HG03064 (cell line): ENCODE measurements around the gene NUTF2.
A peak's percentile ranks its signal among the peaks of the same experiment; 100 is the strongest.
"Not testable (repeated sequence)": the region's sequence is repeated elsewhere in the genome, so short reads cannot be mapped to it uniquely, and the experiment has no call there.

Experiments
- ATAC-seq: cut with Tn5 transposase; IDR thresholded peaks from one replicate; pipeline ENCODE4 v1.9.1; 2021; ENCODE audit warnings: low read depth; ENCODE audit not compliant: unreplicated experiment

NUTF2 gene

GRCh38 chr16:67862623-67863583 is 16.2 kb downstream of the NUTF2 start:
- ATAC-seq: no peak

GRCh38 chr16:67864044-67864443 is 17.3 kb downstream of the NUTF2 start:
- ATAC-seq: not testable (repeated sequence)

DNA sequence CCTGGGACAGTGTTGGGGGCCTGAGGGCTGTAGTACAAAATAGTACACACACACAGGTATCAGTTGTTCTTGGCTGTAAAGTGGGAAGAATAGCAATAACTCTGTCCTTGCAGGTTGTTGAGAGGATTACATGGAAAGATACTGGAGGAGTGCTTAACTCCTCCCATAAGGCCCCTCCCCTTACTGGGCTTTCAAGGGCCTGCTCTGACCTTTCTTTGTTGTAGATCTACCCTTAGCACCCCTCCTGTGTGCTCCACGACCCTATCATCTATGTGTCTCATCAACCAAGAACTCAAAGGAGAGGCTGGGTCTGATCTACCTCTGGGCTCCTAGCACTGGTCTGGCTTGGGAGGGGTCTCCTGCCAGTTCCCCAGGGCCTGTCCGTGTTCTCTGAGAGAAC is 17.9 kb downstream of the NUTF2 start:
- no peak for ATAC-seq

DNA sequence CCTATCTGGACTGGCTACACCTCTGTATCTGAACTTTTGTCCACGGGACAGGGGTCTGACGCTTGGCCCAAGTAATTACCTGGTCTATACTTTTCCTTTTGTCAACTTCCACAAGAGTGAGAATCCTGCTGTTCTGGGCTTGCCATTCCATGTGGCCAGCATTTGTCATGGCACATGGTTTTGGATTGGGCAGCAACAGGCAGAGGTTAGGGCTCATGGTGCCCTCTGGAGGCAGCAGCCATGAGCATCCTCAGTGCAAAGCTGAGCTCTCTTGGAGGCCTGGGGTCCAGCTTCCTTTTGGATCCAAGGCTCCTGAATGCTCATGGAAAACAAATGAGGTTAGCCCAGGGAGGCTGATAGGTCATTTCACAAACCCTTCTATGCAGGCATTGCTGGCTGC is 18.6 kb downstream of the NUTF2 start:
- no peak for ATAC-seq

DNA sequence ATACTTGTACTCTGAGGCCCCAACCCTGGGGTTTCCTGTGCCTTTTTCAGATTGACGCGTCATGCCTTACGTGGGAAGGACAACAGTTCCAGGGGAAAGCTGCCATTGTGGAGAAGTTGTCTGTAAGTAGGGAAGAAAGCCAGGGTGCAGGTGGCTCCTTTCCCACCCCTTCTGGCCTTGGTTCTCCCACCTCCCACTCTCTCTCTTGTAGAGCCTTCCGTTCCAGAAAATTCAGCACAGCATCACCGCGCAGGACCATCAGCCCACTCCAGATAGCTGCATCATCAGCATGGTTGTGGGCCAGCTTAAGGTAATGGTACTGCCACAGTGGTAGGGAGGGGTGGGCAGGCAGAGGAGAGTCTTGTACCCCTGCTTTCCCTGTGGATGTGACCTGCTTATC is 21.6 kb downstream of the NUTF2 start:
- ATAC-seq: no peak

DNA sequence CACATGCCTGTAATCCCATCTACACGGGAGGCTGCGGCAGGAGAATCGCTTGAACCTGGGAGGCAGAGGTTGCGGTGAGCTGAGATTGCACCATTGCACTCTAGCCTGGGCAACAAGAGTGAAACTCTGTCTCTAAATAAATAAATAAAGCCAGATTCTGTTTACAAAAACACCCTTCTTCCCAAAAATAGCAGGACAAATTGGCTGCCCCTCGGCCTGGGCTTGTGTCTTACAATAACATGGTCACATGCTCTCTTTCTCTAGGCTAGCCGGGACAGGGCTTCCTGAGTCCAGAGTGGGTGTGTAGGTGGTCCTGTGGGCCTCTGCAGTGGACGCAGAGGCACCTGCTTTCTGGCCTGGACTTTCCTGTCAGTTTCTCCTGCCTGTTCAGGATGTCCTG is 22.9 kb downstream of the NUTF2 start:
- ATAC-seq: no peak

- ATAC-seq: no peak
Measured at GRCh38 chr16:67871256-67871655, 24.5 kb downstream of the NUTF2 start.

- ATAC-seq: no peak
Measured at GRCh38 chr16:67872131-67872630, 25.4 kb downstream of the NUTF2 start.

- ATAC-seq: peak; percentile 58
Measured at GRCh38 chr16:67872631-67873434, 26.1 kb downstream of the NUTF2 start, which contains the start of gene EDC4. TSS of gene EDC4 (plus strand) at chr16:67873052. CDS start at chr16:67873262, 210 bp downstream.

DNA sequence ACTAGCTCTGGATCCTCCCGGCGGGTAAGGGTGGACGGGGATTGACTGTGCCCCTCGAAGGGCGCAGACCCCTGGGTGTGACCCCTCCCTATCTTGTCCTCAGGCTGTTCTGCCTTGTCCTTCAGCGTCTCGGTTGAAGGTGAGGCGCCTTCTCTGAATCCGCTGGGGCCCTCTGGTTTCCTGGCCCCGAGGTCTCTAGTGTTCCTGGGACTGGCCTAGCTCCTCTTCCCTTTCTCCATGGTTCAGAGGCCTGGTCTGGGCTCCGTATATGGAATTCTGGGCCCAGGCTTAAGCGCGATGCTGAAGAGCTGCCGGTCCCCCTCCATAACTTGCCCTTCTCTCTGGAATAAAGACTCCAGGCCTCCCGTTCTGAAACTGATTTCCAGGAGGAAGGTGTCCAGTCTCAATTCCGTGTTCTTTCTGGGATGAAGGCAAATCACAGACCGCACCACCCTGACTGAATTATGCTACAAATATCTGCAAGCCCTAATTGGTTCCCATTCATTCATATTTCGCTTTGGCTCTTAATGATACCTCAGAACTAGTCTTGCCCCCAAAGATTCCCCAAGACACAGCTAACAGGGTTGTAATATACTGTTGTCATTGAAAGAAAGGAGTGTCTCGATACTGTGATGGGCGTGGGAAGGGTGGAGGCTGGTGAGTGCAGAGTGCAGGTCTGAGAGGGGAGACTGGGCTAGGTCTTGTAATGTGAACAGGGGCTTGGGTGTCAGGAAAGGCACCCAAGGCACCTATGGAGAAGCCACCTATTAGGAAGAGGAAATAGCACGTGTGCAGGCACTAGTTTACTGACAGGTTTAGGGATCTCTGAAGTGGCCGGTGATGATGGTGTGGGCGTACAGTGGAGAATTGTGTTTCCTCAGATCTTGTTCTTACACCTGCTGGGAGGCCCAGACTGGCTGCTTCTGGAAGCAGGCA is 27.0 kb downstream of the NUTF2 start:
- ATAC-seq: peak; percentile 21

DNA sequence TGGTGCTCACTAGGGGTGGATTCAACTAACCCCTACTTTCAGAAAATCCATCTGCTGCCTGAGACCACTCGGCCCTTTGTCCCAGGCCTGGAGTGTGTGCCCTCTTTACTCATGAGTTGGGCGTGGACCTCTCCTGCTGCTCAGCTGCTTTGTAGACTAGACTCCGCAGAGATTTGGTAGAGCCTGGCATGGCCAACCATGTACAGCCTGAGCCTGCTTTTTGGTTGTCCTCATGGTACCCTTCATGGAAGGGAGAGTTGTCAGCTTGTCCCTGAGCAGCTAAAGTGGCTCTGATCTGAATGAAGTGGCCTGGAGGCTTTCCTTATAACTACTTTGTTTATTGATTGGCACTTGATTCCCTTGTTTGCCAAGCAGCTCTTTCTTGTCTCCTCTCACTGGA is 27.6 kb downstream of the NUTF2 start:
- ATAC-seq: no peak

- ATAC-seq: no peak
Measured at GRCh38 chr16:67877064-67877463, 30.3 kb downstream of the NUTF2 start.

DNA sequence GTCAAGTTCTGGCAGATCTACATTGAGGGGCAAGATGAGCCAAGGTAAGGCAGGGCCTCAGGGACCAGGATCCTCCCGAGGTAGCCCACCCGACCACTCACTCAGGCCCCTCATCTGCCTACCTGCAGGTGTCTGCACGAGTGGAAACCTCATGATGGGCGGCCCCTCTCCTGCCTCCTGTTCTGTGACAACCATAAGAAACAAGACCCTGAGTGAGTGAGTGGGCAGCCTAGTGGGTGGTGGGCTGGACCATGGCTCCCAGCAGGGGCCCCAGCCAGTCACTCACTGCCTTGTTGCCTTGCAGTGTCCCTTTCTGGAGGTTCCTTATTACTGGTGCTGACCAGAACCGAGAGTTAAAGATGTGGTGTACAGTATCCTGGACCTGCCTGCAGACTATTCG is 31.5 kb downstream of the NUTF2 start:
- no peak for ATAC-seq

GRCh38 chr16:67878846-67879245 is 32.1 kb downstream of the NUTF2 start:
- ATAC-seq: no peak

DNA sequence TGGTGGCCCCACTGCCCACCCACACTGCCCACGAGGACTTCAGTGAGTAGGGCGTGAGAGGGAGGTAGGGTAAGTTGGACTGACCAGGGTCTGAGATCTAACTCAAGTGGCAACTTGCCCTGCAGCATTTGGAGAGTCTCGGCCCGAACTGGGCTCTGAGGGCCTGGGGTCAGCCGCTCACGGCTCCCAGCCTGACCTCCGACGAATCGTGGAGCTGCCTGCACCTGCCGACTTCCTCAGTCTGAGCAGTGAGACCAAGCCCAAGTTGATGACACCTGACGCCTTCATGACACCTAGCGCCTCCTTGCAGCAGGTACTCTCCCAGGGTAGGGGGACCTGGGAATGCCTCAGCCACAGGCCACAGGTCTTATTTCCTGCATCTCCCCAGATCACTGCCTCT is 32.7 kb downstream of the NUTF2 start:
- no peak for ATAC-seq

DNA sequence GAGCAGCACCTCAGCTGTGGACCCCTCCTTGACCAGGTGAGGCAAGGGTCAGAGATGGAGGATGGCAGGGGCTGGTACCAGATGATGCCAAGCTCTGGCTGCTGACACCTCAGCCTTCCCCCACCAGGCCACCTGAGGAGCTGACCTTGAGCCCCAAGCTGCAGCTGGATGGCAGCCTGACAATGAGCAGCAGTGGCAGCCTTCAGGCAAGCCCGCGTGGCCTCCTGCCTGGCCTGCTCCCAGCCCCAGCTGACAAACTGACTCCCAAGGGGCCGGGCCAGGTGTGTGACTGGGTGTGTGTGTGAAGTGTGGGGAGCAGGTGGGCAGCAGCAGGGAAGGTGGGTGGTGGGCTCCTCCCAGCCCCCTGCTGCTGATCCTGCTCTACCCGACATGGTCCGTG is 33.2 kb downstream of the NUTF2 start:
- ATAC-seq: no peak

DNA sequence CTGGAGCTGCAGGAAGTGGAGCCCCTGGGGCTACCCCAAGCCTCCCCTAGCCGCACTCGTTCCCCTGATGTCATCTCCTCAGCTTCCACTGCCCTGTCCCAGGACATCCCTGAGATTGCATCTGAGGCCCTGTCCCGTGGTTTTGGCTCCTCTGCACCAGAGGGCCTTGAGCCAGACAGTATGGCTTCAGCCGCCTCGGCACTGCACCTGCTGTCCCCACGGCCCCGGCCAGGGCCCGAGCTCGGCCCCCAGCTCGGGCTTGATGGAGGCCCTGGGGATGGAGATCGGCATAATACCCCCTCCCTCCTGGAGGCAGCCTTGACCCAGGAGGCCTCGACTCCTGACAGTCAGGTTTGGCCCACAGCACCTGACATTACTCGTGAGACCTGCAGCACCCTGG is 33.9 kb downstream of the NUTF2 start:
- no peak for ATAC-seq

DNA sequence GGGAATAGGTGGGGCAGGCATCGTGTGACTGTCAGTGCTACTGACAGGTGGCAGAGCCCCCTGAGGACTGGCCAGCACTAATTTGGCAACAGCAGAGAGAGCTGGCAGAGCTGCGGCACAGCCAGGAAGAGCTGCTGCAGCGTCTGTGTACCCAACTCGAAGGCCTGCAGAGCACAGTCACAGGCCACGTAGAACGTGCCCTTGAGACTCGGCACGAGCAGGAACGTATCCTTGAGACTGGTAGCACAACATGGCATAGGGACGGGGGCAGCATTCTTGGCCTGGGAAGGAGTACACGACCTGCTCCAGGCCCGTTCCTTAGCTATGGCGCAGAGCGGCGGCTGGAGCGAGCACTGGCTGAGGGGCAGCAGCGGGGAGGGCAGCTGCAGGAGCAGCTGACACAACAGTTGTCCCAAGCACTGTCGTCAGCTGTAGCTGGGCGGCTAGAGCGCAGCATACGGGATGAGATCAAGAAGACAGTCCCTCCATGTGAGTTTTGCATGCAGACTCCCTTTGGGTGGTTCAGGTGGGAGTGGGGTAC is 35.0 kb downstream of the NUTF2 start:
- ATAC-seq: no peak

- ATAC-seq: no peak
Measured at GRCh38 chr16:67882374-67883145, 35.8 kb downstream of the NUTF2 start.
